Uterus (tissue), 2 donors: ENCODE data around the gene HCCS.

Experiments
- CTCF ChIP-seq, 4 experiments: fragments of 200-600 bp in 2 of 4; fragments of 450-650 bp in 2 of 4; sonication (generic) in 2 of 4; IDR thresholded peaks; one replicate each; pipeline ENCODE4 v1.5.1; 2016 to 2019; ENCODE audit warnings: antibody characterized with exemption in 4 of 4, mild to moderate bottlenecking in 2 of 4, moderate library complexity in 1 of 4
- POLR2A ChIP-seq, 2 donors: fragments of 450-650 bp; IDR thresholded peaks; one replicate each; pipeline ENCODE4 v1.6.1; 2016; ENCODE audit warnings: antibody characterized with exemption in 2 of 2, mild to moderate bottlenecking in 1 of 2, moderate library complexity in 1 of 2

- TF ChIP-seq CTCF (IDR thresholded peaks at IDR 0.05) (no peak), POLR2A (IDR thresholded peaks at IDR 0.05) (no peak)
Measured at GRCh38 chrX:11171956-11172355, 60.8 kb downstream of the HCCS start.
